Hematopoietic multipotent progenitor cell treated with erythropoietin and hydrocortisone succinate and interleukin-3 and kit ligand, for 17 days (in vitro differentiated cells): ENCODE measurements around the gene EI24.

Source experiments
- DNase-seq: peaks from one replicate; pipeline ENCODE4 v3.0.0-alpha.2; 2015; ENCODE audit warnings: low spot score

EI24 gene

DNA sequence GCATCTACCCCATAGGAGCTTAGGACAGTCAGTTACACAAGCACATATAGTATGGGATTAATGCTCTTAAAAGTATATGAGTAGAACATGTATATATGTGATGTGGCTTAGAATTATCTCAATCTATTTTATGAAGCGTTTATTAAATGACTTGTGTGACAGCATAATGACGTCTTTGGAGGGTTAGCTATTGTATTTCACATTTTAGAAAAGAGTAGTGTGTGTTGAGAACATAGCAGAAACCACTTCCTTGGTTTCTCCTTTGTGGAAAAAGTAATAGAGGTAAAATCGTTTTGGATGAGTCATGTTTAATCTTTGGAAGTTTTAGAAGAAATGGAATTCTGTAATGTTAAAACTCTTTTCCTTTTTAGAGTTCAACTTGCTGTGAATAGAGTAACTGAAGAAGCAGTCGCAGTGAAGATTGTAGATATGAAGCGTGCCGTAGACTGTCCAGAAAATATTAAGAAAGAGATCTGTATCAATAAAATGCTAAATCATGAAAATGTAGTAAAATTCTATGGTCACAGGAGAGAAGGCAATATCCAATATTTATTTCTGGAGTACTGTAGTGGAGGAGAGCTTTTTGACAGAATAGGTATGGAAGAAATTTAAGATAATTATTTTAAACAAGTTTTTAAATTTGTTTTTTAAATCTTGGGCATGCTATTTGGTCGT lies 58.1 kb downstream of the EI24 start:
- DNase-seq = no peak
